PC-9 (cell line): Measurements from ENCODE around the gene TAS1R2.

Experiments
- EZH2 ChIP-seq: fragments of 200-600 bp; sonication (generic); IDR thresholded peaks from 2 replicates; pipeline ENCODE4 v1.8.0; 2017; ENCODE audit warnings: antibody characterized with exemption, low read depth
- TF ChIP-seq, protein P1 (sequence below): fragments of 200-600 bp; sonication (generic); conservative IDR thresholded peaks from 2 replicates; pipeline ENCODE4 v1.6.1; 2017; ENCODE audit warnings: mixed run types, antibody characterized with exemption, mild to moderate bottlenecking, moderate library complexity

DNA sequence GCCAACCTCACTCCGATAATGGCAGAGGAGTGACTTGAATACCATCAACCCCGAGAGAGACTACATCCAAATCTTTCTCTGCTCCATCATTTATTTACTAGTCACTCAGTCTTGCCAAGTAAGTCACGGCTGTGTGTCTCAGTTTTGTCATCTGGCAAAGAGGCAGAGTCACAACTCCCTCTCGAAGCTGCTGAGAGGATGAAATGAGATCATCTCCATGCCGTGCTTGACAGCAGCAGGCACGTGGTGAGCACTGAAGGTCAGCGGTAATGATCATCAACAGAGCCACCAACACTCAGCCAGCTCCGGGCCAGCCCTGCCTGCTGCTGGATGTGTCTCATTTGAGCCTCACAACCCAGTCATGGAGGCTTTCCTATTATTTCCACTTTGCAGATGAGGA is 23.0 kb upstream of the TAS1R2 start:
- TF ChIP-seq, protein P1, sequence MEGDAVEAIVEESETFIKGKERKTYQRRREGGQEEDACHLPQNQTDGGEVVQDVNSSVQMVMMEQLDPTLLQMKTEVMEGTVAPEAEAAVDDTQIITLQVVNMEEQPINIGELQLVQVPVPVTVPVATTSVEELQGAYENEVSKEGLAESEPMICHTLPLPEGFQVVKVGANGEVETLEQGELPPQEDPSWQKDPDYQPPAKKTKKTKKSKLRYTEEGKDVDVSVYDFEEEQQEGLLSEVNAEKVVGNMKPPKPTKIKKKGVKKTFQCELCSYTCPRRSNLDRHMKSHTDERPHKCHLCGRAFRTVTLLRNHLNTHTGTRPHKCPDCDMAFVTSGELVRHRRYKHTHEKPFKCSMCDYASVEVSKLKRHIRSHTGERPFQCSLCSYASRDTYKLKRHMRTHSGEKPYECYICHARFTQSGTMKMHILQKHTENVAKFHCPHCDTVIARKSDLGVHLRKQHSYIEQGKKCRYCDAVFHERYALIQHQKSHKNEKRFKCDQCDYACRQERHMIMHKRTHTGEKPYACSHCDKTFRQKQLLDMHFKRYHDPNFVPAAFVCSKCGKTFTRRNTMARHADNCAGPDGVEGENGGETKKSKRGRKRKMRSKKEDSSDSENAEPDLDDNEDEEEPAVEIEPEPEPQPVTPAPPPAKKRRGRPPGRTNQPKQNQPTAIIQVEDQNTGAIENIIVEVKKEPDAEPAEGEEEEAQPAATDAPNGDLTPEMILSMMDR = no peak
- no peak for TF ChIP-seq EZH2
